Measurements from ENCODE around the gene CASP12.
"Not testable (repeated sequence)": the region's sequence is repeated elsewhere in the genome, so short reads cannot be mapped to it uniquely, and the experiment has no call there.

The CASP12 gene

GRCh38 chr11:104897891-104898684 is at the start of gene CASP12:
CASP12 (minus strand) TSS chr11:104898460.
- DNase-seq (ENCODE audit: low read depth in 2 of 2): no peak

- DNase-seq (ENCODE audit: low read depth in 2 of 2): no peak
Observed at GRCh38 chr11:104946907-104947306, 48.6 kb upstream of the CASP12 start.

- DNase-seq (ENCODE audit: low read depth in 2 of 2): no peak
Observed at GRCh38 chr11:104944076-104944475, 45.8 kb upstream of the CASP12 start.

GRCh38 chr11:104943561-104943960 is 45.3 kb upstream of the CASP12 start:
- no peak for DNase-seq (ENCODE audit: low read depth in 2 of 2)

- no peak for DNase-seq (ENCODE audit: low read depth in 2 of 2)
Observed at GRCh38 chr11:104934594-104934993, 36.3 kb upstream of the CASP12 start.

GRCh38 chr11:104934073-104934472 is 35.8 kb upstream of the CASP12 start:
- not testable (repeated sequence) for DNase-seq (ENCODE audit: low read depth in 2 of 2)

GRCh38 chr11:104928811-104929210 is 30.6 kb upstream of the CASP12 start:
- DNase-seq (ENCODE audit: low read depth in 2 of 2): no peak

- no peak for DNase-seq (ENCODE audit: low read depth in 2 of 2)
Observed at GRCh38 chr11:104926771-104927611, 28.7 kb upstream of the CASP12 start.

GRCh38 chr11:104925850-104926249 is 27.6 kb upstream of the CASP12 start:
- no peak for DNase-seq (ENCODE audit: low read depth in 2 of 2)

- DNase-seq (ENCODE audit: low read depth in 2 of 2): no peak
Observed at GRCh38 chr11:104918113-104918824, 20.0 kb upstream of the CASP12 start.

GRCh38 chr11:104917271-104918112 is 19.2 kb upstream of the CASP12 start:
- DNase-seq (ENCODE audit: low read depth in 2 of 2): no peak

GRCh38 chr11:104916442-104916841 is 18.2 kb upstream of the CASP12 start:
- no peak for DNase-seq (ENCODE audit: low read depth in 2 of 2)

- DNase-seq (ENCODE audit: low read depth in 2 of 2): no peak
Observed at GRCh38 chr11:104912102-104912501, 13.8 kb upstream of the CASP12 start.

GRCh38 chr11:104908186-104908531 is 9.9 kb upstream of the CASP12 start:
- DNase-seq (ENCODE audit: low read depth in 2 of 2): no peak

- no peak for DNase-seq (ENCODE audit: low read depth in 2 of 2)
Observed at GRCh38 chr11:104907521-104908185, 9.4 kb upstream of the CASP12 start.

GRCh38 chr11:104905271-104905670 is 7.0 kb upstream of the CASP12 start:
- DNase-seq (ENCODE audit: low read depth in 2 of 2): no peak

GRCh38 chr11:104899226-104899625 is 966 bp upstream of the CASP12 start:
- DNase-seq (ENCODE audit: low read depth in 2 of 2): no peak

- DNase-seq (ENCODE audit: low read depth in 2 of 2): no peak
Observed at GRCh38 chr11:104898685-104899013, 389 bp upstream of the CASP12 start.

GRCh38 chr11:104895634-104896033 is 2.6 kb downstream of the CASP12 start:
- DNase-seq (ENCODE audit: low read depth in 2 of 2): no peak

- DNase-seq (ENCODE audit: low read depth in 2 of 2): no peak
Observed at GRCh38 chr11:104893876-104894275, 4.4 kb downstream of the CASP12 start.
